Uterus (tissue), 4 donors: ENCODE results near the gene ITFG2. TPM values are rescaled to one million over a fixed set of nuclear protein-coding genes. Genes with fewer than 3 reads are reported as not detected.

Source experiments
- DNase-seq, 2 donors: peaks; one replicate each; pipeline ENCODE4 v3.0.0-alpha.2; 2019 to 2020
- H3K27ac ChIP-seq, 2 donors: fragments of 200-600 bp; sonication (generic); 1 replicate in 1 of 2; 2 replicates in 1 of 2; pipeline ENCODE4 v1.5.1; 2016 to 2018
- H3K27me3 ChIP-seq, 2 donors: fragments of 200-600 bp; sonication (generic); one replicate each; pipeline ENCODE4 v1.5.1; 2018 to 2019; ENCODE audit warnings: control low read depth in 1 of 2
- H3K36me3 ChIP-seq, 2 donors: fragments of 200-600 bp; sonication (generic); one replicate each; pipeline ENCODE4 v1.5.1; 2019; ENCODE audit warnings: control low read depth in 1 of 2
- H3K4me1 ChIP-seq, 2 donors: fragments of 200-600 bp; sonication (generic); one replicate each; pipeline ENCODE4 v1.5.1; 2018 to 2019; ENCODE audit warnings: control low read depth in 1 of 2
- H3K4me3 ChIP-seq, 2 donors: fragments of 200-600 bp; sonication (generic); 1 replicate in 1 of 2; 2 replicates in 1 of 2; pipeline ENCODE4 v1.5.1; 2018 to 2019; ENCODE audit warnings: mild to moderate bottlenecking in 1 of 2
- H3K9me3 ChIP-seq, 2 donors: fragments of 200-600 bp; sonication (generic); one replicate each; pipeline ENCODE4 v1.5.1; 2019; ENCODE audit warnings: control low read depth in 1 of 2
- CTCF ChIP-seq, 4 experiments: fragments of 200-600 bp in 2 of 4; fragments of 450-650 bp in 2 of 4; sonication (generic) in 2 of 4; IDR thresholded peaks; one replicate each; pipeline ENCODE4 v1.5.1; 2016 to 2019; ENCODE audit warnings: antibody characterized with exemption in 4 of 4, mild to moderate bottlenecking in 2 of 4, moderate library complexity in 1 of 4
- POLR2A ChIP-seq, 2 donors: fragments of 450-650 bp; IDR thresholded peaks; one replicate each; pipeline ENCODE4 v1.6.1; 2016; ENCODE audit warnings: antibody characterized with exemption in 2 of 2, mild to moderate bottlenecking in 1 of 2, moderate library complexity in 1 of 2
- intact Hi-C: fragments of 100-400 bp; cut with DNase I; formaldehyde crosslinking; loops from one replicate; pipeline ENCODE4 v1.15.1; 2023; ENCODE audit warnings: low total_unique reads
- total RNA-seq, 4 donors: library from RNA; depleted of rRNA in 3 of 4; stranded (reverse); fragments of >200 nt in 3 of 4; gene quantifications; one replicate each; pipeline versions ENCODE4 v1.1.0 to v1.2.4, GENCODE V29; 2014 to 2023
- donor health status: DM: yes; HTN: yes; CAD: no.

Gene ITFG2
- total RNA-seq, 4 donors from 2014 or later: 30.5 to 92.6 (median 35.0) TPM

GRCh38 chr12:2856051-2856450 is 43.6 kb downstream of the ITFG2 start:
- TF ChIP-seq CTCF (IDR thresholded peaks at IDR 0.05): no peak
- TF ChIP-seq POLR2A (IDR thresholded peaks at IDR 0.05): no peak
- intact Hi-C loops: loop anchor here (5.0 kb wide), 1 partner anchor 176 kb away; no protein-coding TSS in a partner anchor
- DNase-seq: no peak
- Histone ChIP-seq H3K4me1 (no peaks in the 10 kb centered on the region), H3K27me3 (no peaks in the 10 kb centered on the region), H3K9me3 (no peaks in the 10 kb centered on the region), H3K4me3 (no peak overlapping the region), H3K27ac (no peak overlapping the region), H3K36me3 (no peaks in the 10 kb centered on the region)

- no peaks in the 10 kb centered on the region for H3K9me3 ChIP-seq
- TF ChIP-seq CTCF (IDR thresholded peaks at IDR 0.05) (no peak), POLR2A (IDR thresholded peaks at IDR 0.05) (no peak)
- H3K27ac ChIP-seq: no peak within 1 kb of the TSS
- H3K36me3 ChIP-seq: no peaks in the 10 kb centered on the region
- no peak within 1 kb of the TSS for H3K4me3 ChIP-seq
- H3K27me3 ChIP-seq: no peaks in the 10 kb centered on the region
- H3K4me1 ChIP-seq: no peaks in the 10 kb centered on the region
- intact Hi-C loops: loop anchor here (5.0 kb wide), 1 partner anchor 175 kb away; no protein-coding TSS in a partner anchor
- DNase-seq: no peak
Measured at GRCh38 chr12:2857021-2857431, 44.6 kb downstream of the ITFG2 start, which contains the start of gene TEX52. Gene TEX52 (minus strand): TSS chr12:2857039. CDS start chr12:2857026, 13 bp downstream.

- no peak for DNase-seq
- intact Hi-C loops: loop anchor here (5.0 kb wide), 1 partner anchor 175 kb away; no protein-coding TSS in a partner anchor
- H3K27me3 ChIP-seq: no peaks in the 10 kb centered on the region
- H3K4me1 ChIP-seq: no peaks in the 10 kb centered on the region
- no peak overlapping the region for H3K27ac ChIP-seq
- H3K9me3 ChIP-seq: no peaks in the 10 kb centered on the region
- no peaks in the 10 kb centered on the region for H3K36me3 ChIP-seq
- no peak for TF ChIP-seq CTCF (IDR thresholded peaks at IDR 0.05)
- TF ChIP-seq POLR2A (IDR thresholded peaks at IDR 0.05): no peak
- H3K4me3 ChIP-seq: no peak overlapping the region
Measured at GRCh38 chr12:2857576-2857975, 45.1 kb downstream of the ITFG2 start.

GRCh38 chr12:2858334-2858733 is 45.9 kb downstream of the ITFG2 start:
- no peak for DNase-seq
- no peaks in the 10 kb centered on the region for H3K27me3 ChIP-seq
- TF ChIP-seq POLR2A (IDR thresholded peaks at IDR 0.05) (no peak), CTCF (IDR thresholded peaks at IDR 0.05) (no peak)
- peak overlapping the region in 1 of 2 donors; percentile 10 for H3K27ac ChIP-seq
- H3K4me1 ChIP-seq: no peaks in the 10 kb centered on the region
- no peak overlapping the region for H3K4me3 ChIP-seq
- no peaks in the 10 kb centered on the region for H3K9me3 ChIP-seq
- intact Hi-C loops: loop anchor here (5.0 kb wide), 1 partner anchor 174 kb away; no protein-coding TSS in a partner anchor
- H3K36me3 ChIP-seq: no peaks in the 10 kb centered on the region

- DNase-seq: peak in 1 of 2 donors; percentile 31
- H3K9me3 ChIP-seq: no peaks in the 10 kb centered on the region
- intact Hi-C loops: loop anchor here (5.0 kb wide), 1 partner anchor 173 kb away; no protein-coding TSS in a partner anchor
Measured at GRCh38 chr12:2858944-2859421, 46.5 kb downstream of the ITFG2 start.

More at GRCh38 chr12:2858944-2859421, 46.5 kb downstream of the ITFG2 start:
- Histone ChIP-seq H3K4me1 (no peaks in the 10 kb centered on the region), H3K27me3 (no peaks in the 10 kb centered on the region), H3K36me3 (no peaks in the 10 kb centered on the region), H3K4me3 (no peak overlapping the region), H3K27ac (peak overlapping the region; percentile 32 to 46)
- TF ChIP-seq POLR2A (IDR thresholded peaks at IDR 0.05) (no peak), CTCF (IDR thresholded peaks at IDR 0.05) (no peak)
